Astrocyte of the spinal cord (primary cell): Measurements from ENCODE around the gene REX1BD.
A peak's percentile ranks its signal among the peaks of the same experiment; 100 is the strongest.
"Not testable (repeated sequence)": the region's sequence is repeated elsewhere in the genome, so short reads cannot be mapped to it uniquely, and the experiment has no call there.

ENCODE experiments used
- DNase-seq: peaks from one replicate; pipeline ENCODE4 v3.0.0; 2011; ENCODE audit warnings: low read depth, low spot score
- H3K4me3 ChIP-seq: 2 replicates; pipeline ENCODE4 v1.5.1; 2011; ENCODE audit warnings: low read depth, mild to moderate bottlenecking, low read length, moderate library complexity
- in situ Hi-C: cut with HindIII; loops from 2 replicates; pipeline ENCODE4 v1.10.0; 2017; ENCODE audit warnings: low sequenced_read_pairs
- TF ChIP-seq, protein P1 (sequence below): IDR thresholded peaks from 2 replicates; pipeline ENCODE4 v1.5.1; 2012; ENCODE audit warnings: low read depth, mild to moderate bottlenecking, low read length, inconsistent platforms

REX1BD gene

DNA sequence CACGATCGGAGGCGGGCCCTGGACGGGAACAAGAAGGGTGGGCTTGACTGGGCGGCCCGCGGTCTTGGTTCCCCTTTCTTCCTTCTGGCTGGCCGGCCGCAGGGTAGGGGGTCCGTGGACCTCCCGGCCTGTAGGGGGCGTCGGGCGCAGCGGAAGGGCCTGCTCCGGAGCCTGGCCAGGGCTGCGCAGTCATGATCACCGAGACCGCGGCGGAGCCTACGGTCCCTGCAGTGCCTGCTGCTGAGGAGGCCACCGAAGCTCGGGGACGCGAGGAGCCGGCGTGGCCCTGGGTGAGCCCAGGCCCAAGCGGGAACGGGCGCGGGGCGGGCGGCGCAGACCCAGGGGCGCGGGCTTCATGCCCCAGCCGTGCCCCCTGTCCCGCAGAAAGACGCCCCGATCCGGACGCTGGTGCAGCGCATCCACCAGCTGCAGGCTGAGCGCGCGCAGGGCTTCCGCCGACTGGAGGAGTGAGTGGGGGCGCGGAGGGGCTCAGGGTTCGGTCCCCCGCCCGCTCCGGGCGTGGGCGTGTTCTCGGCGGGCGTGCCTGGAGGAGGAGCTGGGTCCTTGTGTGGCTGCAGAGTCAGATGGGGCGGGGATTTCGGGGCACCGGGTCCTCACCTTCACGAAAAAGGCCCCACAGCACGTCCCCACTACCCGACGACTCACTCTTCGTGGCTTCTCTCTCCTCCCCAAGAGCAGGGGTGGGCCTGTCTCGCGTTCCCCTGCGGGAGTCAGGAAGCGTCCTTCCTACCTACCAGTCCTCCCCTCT is at the start of gene REX1BD:
REX1BD (plus strand) TSS at position 188 of the 769 bp plus-strand sequence; CDS start at position 192, 4 bp downstream.
- TF ChIP-seq, protein P1, sequence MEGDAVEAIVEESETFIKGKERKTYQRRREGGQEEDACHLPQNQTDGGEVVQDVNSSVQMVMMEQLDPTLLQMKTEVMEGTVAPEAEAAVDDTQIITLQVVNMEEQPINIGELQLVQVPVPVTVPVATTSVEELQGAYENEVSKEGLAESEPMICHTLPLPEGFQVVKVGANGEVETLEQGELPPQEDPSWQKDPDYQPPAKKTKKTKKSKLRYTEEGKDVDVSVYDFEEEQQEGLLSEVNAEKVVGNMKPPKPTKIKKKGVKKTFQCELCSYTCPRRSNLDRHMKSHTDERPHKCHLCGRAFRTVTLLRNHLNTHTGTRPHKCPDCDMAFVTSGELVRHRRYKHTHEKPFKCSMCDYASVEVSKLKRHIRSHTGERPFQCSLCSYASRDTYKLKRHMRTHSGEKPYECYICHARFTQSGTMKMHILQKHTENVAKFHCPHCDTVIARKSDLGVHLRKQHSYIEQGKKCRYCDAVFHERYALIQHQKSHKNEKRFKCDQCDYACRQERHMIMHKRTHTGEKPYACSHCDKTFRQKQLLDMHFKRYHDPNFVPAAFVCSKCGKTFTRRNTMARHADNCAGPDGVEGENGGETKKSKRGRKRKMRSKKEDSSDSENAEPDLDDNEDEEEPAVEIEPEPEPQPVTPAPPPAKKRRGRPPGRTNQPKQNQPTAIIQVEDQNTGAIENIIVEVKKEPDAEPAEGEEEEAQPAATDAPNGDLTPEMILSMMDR: peak; percentile 84
- in situ Hi-C loops: no loop called here
- H3K4me3 ChIP-seq: peak within 1 kb of the TSS; percentile 58
- DNase-seq: peak; percentile 78

DNA sequence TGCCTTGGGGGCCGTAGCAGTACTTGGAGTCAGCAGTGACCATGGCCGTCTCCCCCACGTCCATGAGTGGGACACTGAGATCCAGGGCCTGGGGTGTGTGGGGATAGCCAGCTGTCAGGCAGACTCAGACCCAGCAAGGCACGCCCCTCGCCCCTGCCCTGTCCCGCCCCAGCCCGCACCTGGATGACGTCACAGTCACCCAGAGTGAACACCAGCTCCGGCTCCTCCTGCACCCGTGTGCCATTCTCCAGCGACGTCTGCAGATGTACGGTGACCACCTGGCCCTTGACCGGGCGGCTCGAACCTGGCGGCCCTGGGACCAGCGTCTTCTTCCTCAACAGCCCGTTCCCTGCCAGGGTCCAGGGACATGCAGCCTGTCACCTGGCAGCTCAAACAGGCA is 49.2 kb upstream of the REX1BD start:
- no peak overlapping the region for H3K4me3 ChIP-seq
- no peak for DNase-seq
- TF ChIP-seq, protein P1: no peak
- in situ Hi-C loops: no loop called here

DNA sequence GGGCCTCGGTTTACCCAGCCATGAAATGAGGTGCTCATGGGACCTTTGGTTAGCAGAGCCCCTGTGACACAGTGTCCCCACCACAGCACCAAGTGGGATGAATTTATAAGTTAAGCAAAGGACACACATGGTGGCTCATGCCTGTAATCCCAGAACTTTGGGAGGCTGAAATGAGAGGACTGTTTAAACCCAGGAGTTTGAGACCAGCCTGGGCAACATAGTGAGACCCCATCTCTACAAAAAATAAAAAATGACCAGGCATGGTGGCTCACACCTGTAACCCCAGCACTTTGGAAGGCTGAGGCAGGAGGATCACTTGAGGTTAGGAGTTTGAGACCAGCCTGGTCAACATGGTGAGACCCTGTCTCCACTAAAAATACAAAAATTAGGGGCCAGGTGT is 48.4 kb upstream of the REX1BD start:
- in situ Hi-C loops, H3K4me3 ChIP-seq, DNase-seq: not testable (repeated sequence)

DNA sequence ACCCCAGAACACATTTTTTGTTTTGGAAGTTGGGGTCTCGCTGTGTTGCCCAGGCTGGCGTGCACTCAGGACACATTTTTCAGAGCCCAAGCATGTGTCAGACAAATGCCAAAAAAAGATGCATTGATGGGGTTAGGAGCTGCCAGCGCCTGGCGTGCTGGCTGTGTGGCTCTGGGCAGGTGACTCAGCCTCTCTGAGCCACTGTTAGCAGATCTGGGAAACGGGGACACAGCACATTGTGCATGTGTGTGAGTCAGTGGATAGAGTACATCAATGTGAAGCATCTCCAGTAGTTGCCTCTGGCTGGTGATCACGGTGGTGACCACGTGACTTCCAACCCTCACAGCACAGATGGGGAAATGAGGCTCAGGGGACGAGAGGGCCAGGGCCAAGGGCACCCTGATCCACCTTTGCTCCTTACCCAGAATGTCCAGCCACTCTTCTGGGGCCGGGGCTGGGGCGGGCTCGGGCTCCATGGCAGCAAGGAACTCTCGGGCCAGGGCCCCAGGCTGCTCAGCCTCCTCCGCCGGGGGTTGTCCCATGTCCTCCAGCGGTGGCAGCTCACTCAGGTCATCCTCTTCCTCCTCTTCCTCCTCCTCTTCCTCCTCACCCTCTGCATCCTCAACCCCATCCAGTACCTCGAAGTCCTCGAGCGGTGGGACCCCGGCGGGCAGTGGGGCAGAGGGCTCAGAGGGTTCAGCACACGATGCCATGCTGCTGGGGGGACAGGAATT is 47.2 kb upstream of the REX1BD start:
- TF ChIP-seq, protein P1: no peak
- DNase-seq: no peak
- in situ Hi-C loops: no loop called here
- H3K4me3 ChIP-seq: no peak overlapping the region

DNA sequence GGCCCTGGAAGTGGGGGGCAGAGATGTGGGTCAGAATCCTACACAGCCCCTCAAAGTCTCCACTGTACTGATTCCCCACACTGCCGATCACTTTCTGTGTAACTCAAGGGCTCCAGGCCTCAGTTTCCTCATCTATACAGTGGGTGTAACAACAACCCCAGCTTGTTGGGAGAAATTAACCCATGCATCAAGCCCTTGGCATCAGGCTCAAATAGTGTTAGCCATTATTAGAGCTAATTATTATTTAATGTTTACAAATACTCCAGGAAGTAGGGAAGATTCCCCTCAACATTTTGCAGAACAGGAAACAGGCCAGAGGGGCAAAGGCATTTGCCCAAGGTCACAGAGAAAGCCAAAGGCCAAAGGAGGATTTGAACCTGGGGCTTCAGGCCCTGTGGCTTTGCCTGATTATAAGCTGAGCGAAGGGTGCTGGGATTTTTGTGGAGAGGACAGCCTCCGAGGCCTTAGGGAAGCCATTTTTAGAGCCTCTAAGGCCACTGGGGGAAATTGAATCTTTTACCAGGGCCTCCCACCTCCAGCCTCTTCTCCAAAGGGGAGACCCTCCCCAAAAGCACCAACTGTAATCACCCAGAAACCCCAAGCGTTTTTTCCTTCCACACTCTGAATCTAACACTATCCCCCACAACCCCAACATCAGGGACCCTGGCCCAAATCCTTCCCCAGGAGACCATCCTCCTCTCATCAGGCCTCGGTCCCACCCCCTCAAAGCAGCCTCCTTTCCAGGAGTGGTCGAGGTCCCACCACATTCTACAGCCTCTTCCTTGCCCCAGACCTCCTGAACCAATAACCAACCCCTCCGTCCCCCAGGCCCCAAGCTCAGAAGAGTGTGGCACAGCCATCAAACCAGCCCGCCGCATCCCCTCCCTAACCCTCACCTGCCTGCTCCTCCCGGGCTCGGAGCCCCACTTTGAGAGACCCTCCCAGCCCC is 46.3 kb upstream of the REX1BD start:
- in situ Hi-C loops: no loop called here
- H3K4me3 ChIP-seq: peak overlapping the region; percentile 64
- no peak for DNase-seq
- TF ChIP-seq, protein P1: no peak

DNA sequence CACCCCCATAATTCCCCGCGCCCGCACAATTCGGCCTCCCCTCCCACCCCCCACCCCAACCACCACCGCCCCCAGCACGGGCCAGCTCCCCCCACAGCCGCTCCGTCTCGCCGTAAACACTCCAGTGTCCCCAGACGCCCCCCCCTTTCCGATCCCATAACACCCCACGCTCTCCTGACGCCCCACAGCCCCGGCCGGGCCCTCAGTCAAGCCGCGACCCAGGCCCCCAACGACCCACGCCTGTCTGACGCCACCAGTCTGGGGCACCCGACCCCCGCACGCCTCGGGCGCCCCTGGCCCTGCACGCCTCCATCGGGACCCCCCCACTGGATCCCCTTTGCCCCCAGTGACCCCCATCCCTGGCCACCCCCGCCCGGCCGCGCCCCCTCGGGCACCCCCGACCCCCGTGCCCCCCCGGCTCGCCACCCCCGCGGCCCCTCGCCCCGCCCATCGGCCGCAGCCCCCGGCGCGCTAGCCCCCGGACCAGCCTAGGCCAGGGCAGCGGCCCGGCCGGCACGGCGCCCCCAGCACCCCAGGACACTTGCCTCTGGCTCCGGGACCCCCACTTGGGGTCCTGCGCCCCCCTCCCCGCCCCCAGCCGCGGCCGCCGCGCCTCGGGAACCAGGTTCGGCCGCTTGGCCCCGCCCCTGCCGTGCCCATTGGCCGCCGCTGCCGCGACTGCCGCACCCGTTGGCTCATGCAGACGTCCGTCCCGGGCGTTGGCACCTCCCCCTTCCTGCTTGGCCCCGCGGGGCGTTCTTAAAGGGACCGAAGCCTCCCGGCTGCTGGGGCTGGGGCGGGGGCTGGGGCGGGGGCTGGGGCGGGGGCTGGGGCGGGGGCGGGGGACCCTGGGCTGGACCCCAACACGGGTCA is 45.4 kb upstream of the REX1BD start, which contains the start of gene FKBP8:
FKBP8 (minus strand) TSS at position 633 of the 873 bp plus-strand sequence. CDS start 1,603 bp downstream, outside the sequence.
- TF ChIP-seq, protein P1: no peak
- peak within 1 kb of the TSS; percentile 64 for H3K4me3 ChIP-seq
- peak; percentile 85 for DNase-seq
- in situ Hi-C loops: no loop called here
